Measurements from ENCODE around the gene ZRANB3. TPM values are rescaled to one million over a fixed set of nuclear protein-coding genes. Genes with fewer than 3 reads are reported as not detected.

Gene ZRANB3
- total and polyA plus RNA-seq, 10 of the 15 experiments (the other 5 are each of a cell fraction or from before 2014, with no cell fraction given), result 5.6 to 11.4 (median 9.9) TPM

DNA sequence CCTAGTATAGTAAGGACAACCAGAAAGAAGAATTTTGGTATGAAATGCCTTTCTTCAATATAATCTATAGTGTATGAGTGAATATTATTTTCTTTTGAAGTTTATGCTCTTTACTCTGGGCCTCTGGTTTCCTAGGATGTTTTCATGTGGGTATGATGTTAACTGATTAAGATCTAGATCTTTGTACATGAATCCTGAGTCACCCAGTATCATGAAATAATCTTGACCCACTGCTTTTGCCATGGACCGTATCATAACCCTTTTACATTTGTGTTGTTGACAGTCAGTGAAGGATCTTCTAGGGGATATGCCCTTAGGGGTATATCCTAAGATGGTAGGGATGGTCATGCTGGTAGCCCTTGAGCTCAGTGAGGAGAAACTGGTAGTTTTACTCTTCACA is 378.7 kb downstream of the ZRANB3 start:
- Histone ChIP-seq H2AFZ (ENCODE audit: control insufficient read depth, low read depth, low read length) (no peak overlapping the region), H3K27me3 (replicated peaks in 1 of 2; ENCODE audit: control insufficient read depth in 2 of 2, insufficient read depth in 2 of 2, low read length in 1 of 2) (no peaks in the 10 kb centered on the region), H3K4me2 (ENCODE audit: control insufficient read depth, insufficient read depth) (no peak overlapping the region), H4K20me1 (ENCODE audit: control insufficient read depth, insufficient read depth) (no peaks in the 10 kb centered on the region), H3K9me3 (replicated peaks; ENCODE audit: control insufficient read depth, insufficient read depth, low read length) (no peaks in the 10 kb centered on the region), H3K79me2 (ENCODE audit: control insufficient read depth, insufficient read depth, low read length) (no peaks in the 10 kb centered on the region), H3K4me1 (ENCODE audit: control insufficient read depth, insufficient read depth, low read length) (peaks cover 8% of the 10 kb centered on the region), H3K27ac (ENCODE audit: control insufficient read depth, insufficient read depth) (no peak overlapping the region), H3K36me3 (ENCODE audit: control insufficient read depth in 2 of 2, insufficient read depth in 2 of 2, low read length in 1 of 2) (peaks cover 2 to 22% of the 10 kb centered on the region in 2 experiments), H3K9ac (ENCODE audit: control insufficient read depth, insufficient read depth, low read length) (no peak overlapping the region), H3K4me3 (no peak overlapping the region)
- no TSS peak for BruUV-seq (replicated peaks)
- DNase-seq (ENCODE audit: low read depth, low spot score) (no peak), ATAC-seq (no peak), FAIRE-seq (no peak)
- TF ChIP-seq, protein P1, sequence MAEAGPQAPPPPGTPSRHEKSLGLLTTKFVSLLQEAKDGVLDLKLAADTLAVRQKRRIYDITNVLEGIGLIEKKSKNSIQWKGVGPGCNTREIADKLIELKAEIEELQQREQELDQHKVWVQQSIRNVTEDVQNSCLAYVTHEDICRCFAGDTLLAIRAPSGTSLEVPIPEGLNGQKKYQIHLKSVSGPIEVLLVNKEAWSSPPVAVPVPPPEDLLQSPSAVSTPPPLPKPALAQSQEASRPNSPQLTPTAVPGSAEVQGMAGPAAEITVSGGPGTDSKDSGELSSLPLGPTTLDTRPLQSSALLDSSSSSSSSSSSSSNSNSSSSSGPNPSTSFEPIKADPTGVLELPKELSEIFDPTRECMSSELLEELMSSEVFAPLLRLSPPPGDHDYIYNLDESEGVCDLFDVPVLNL (IDR thresholded peaks at IDR 0.05; ENCODE audit: low read depth, low read length), result no peak
- TF ChIP-seq ZNF217 (IDR thresholded peaks at IDR 0.05) (no peak), KAT2A (conservative IDR thresholded peaks at IDR 0.05; ENCODE audit: control insufficient read depth, low read depth, low read length) (no peak), ZNF274 (IDR thresholded peaks at IDR 0.05; ENCODE audit: insufficient read depth, insufficient read length) (no peak), EZH2 (IDR thresholded peaks at IDR 0.05; ENCODE audit: borderline replicate concordance, control insufficient read depth, low read depth, low read length) (no peak)
- TF ChIP-seq, protein P2, sequence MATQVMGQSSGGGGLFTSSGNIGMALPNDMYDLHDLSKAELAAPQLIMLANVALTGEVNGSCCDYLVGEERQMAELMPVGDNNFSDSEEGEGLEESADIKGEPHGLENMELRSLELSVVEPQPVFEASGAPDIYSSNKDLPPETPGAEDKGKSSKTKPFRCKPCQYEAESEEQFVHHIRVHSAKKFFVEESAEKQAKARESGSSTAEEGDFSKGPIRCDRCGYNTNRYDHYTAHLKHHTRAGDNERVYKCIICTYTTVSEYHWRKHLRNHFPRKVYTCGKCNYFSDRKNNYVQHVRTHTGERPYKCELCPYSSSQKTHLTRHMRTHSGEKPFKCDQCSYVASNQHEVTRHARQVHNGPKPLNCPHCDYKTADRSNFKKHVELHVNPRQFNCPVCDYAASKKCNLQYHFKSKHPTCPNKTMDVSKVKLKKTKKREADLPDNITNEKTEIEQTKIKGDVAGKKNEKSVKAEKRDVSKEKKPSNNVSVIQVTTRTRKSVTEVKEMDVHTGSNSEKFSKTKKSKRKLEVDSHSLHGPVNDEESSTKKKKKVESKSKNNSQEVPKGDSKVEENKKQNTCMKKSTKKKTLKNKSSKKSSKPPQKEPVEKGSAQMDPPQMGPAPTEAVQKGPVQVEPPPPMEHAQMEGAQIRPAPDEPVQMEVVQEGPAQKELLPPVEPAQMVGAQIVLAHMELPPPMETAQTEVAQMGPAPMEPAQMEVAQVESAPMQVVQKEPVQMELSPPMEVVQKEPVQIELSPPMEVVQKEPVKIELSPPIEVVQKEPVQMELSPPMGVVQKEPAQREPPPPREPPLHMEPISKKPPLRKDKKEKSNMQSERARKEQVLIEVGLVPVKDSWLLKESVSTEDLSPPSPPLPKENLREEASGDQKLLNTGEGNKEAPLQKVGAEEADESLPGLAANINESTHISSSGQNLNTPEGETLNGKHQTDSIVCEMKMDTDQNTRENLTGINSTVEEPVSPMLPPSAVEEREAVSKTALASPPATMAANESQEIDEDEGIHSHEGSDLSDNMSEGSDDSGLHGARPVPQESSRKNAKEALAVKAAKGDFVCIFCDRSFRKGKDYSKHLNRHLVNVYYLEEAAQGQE (IDR thresholded peaks at IDR 0.05; ENCODE audit: low read depth, low read length), result no peak
- intact Hi-C loops (cut with micrococcal nuclease; ENCODE audit: unreplicated experiment) (loop anchor here (10.0 kb wide), 2 partner anchors 148 to 562 kb away; no protein-coding TSS in a partner anchor), in situ Hi-C loops (cut with MboI) (no loop called here)
- POLR2A ChIA-PET, result no interaction called here
- RAD21 ChIA-PET (ENCODE audit: unreplicated experiment), result no interaction called here
- SMC1A ChIA-PET (ENCODE audit: uncharacterized antibody, unreplicated experiment), result no interaction called here
- WGBS (ENCODE audit: insufficient coverage, insufficient replicate concordance, low lambda C conversion rate, missing lambda C conversion rate), result 92% methylated on average over 1 of the region's 1 CpG
- CTCF ChIA-PET, result no interaction called here

All from GM12878 (cell line).